Measurements from ENCODE around the gene RBM15B. TPM values are rescaled to one million over a fixed set of nuclear protein-coding genes. Genes with fewer than 3 reads are reported as not detected.
"Not testable (repeated sequence)": the region's sequence is repeated elsewhere in the genome, so short reads cannot be mapped to it uniquely, and the experiment has no call there.

RBM15B gene
- polyA plus RNA-seq, 3 donors, result 7.1 to 10.3 (median 9.1) TPM

- H3K27ac ChIP-seq (ENCODE audit: low read depth in 1 of 2, low read length in 2 of 2), result peak overlapping the region; percentile 13 to 97
- peak in 1 of 3 donors; percentile 2 for DNase-seq
- peaks cover 48% of the 10 kb centered on the region for H3K4me1 Mint-ChIP-seq
- no peaks in the 10 kb centered on the region for H3K9me3 ChIP-seq (replicated peaks in 1 of 2; ENCODE audit: control insufficient read depth in 1 of 2, insufficient read depth in 1 of 2, low read length in 2 of 2)
- no peak overlapping the region for H3K9ac ChIP-seq (ENCODE audit: insufficient read depth, low read length, poor library complexity, severe bottlenecking)
- H3K27ac Mint-ChIP-seq, result peak overlapping the region; percentile 46 to 97 (median 59)
- H3K36me3 ChIP-seq (replicated peaks in 1 of 2; ENCODE audit: control insufficient read depth in 1 of 2, insufficient read depth in 2 of 2, low read length in 2 of 2), result peaks cover 10 to 20% of the 10 kb centered on the region in 2 donors
- peaks cover 64% of the 10 kb centered on the region for H3K79me2 ChIP-seq (ENCODE audit: insufficient read depth, low read length)
- H3K9me3 Mint-ChIP-seq, result no peaks in the 10 kb centered on the region
- H3K4me3 Mint-ChIP-seq, result peak overlapping the region in 1 of 2 donors; percentile 92
- peaks cover 43% of the 10 kb centered on the region for H4K20me1 ChIP-seq (ENCODE audit: insufficient read depth, low read length)
- H2AFZ ChIP-seq (ENCODE audit: insufficient read depth, low read depth, low read length, poor library complexity, severe bottlenecking), result no peak overlapping the region
- peaks cover 44 to 57% of the 10 kb centered on the region in 2 donors for H3K4me1 ChIP-seq (ENCODE audit: control insufficient read depth in 1 of 2, insufficient read depth in 2 of 2, low read length in 2 of 2)
- intact Hi-C loops (cut with micrococcal nuclease), result loop anchor here in 1 of 2 donors (2.0 to 10.0 kb wide), 3 partner anchors 112 to 1148 kb away; partner anchors contain the start of genes CISH, NT5DC2 and UQCC5
- peaks cover 21 to 23% of the 10 kb centered on the region in 2 donors for H3K36me3 Mint-ChIP-seq
- no peaks in the 10 kb centered on the region for H3K27me3 ChIP-seq (ENCODE audit: control insufficient read depth in 2 of 2, insufficient read depth in 2 of 2, low read length in 2 of 2)
- no peak overlapping the region for H3K4me2 ChIP-seq (replicated peaks; ENCODE audit: extremely low read depth, low read length, poor library complexity, severe bottlenecking)
- WGBS (ENCODE audit: insufficient coverage), result 93% methylated on average over 5 of the region's 5 CpGs
- H3K27me3 Mint-ChIP-seq (ENCODE audit: low read depth in 3 of 3), result peaks cover 0 to 3% (median 1%) of the 10 kb centered on the region in 3 donors
- H3K4me3 ChIP-seq (replicated peaks in 1 of 3; ENCODE audit: low read depth in 2 of 3, low read length in 3 of 3), result peak overlapping the region in 1 of 3 experiments; percentile 99
- TF ChIP-seq, protein P1, sequence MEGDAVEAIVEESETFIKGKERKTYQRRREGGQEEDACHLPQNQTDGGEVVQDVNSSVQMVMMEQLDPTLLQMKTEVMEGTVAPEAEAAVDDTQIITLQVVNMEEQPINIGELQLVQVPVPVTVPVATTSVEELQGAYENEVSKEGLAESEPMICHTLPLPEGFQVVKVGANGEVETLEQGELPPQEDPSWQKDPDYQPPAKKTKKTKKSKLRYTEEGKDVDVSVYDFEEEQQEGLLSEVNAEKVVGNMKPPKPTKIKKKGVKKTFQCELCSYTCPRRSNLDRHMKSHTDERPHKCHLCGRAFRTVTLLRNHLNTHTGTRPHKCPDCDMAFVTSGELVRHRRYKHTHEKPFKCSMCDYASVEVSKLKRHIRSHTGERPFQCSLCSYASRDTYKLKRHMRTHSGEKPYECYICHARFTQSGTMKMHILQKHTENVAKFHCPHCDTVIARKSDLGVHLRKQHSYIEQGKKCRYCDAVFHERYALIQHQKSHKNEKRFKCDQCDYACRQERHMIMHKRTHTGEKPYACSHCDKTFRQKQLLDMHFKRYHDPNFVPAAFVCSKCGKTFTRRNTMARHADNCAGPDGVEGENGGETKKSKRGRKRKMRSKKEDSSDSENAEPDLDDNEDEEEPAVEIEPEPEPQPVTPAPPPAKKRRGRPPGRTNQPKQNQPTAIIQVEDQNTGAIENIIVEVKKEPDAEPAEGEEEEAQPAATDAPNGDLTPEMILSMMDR (IDR thresholded peaks at IDR 0.05), result no peak
These were observed 4.2 kb upstream of the RBM15B start for GRCh38 chr3:51386852-51387229.

DNA sequence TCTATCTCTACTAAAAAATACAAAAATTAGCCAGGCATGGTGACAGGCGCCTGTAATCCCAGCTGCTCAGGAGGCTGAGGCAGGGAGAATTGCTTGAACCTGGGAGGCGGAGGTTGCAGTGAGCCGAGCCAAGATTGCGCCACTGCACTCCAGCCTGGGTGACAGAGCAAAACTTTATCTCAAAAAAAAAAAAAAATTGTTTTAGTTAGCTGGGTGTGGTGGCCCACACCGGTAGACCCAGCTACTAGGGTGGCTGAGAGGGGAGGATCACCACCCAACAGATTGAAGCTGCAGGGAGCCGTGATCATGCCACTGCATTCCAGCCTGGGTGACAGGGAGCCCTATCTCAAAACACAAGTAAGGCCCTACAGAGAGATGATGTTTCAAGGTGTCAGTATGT is 3.8 kb upstream of the RBM15B start:
- H3K27me3 ChIP-seq (ENCODE audit: control insufficient read depth in 2 of 2, insufficient read depth in 2 of 2, low read length in 2 of 2); H3K9me3 Mint-ChIP-seq; H3K4me3 Mint-ChIP-seq; H3K27me3 Mint-ChIP-seq (ENCODE audit: low read depth in 3 of 3); H3K9me3 ChIP-seq (replicated peaks in 1 of 2; ENCODE audit: control insufficient read depth in 1 of 2, insufficient read depth in 1 of 2, low read length in 2 of 2); H3K4me2 ChIP-seq (replicated peaks; ENCODE audit: extremely low read depth, low read length, poor library complexity, severe bottlenecking); H2AFZ ChIP-seq (ENCODE audit: insufficient read depth, low read depth, low read length, poor library complexity, severe bottlenecking); H3K4me3 ChIP-seq (replicated peaks in 1 of 3; ENCODE audit: low read depth in 2 of 3, low read length in 3 of 3); H3K9ac ChIP-seq (ENCODE audit: insufficient read depth, low read length, poor library complexity, severe bottlenecking): not testable (repeated sequence)
- DNase-seq, result peak in 1 of 3 donors; percentile 9
- Mint-ChIP-seq H3K4me1 (peaks cover 50% of the 10 kb centered on the region), H3K36me3 (peaks cover 21 to 23% of the 10 kb centered on the region in 2 donors), H3K27ac (peak overlapping the region in 6 of 7 donors; percentile 46 to 97 (median 76))
- H3K36me3 ChIP-seq (replicated peaks in 1 of 2; ENCODE audit: control insufficient read depth in 1 of 2, insufficient read depth in 2 of 2, low read length in 2 of 2), result peaks cover 10 to 20% of the 10 kb centered on the region in 2 donors
- H4K20me1 ChIP-seq (ENCODE audit: insufficient read depth, low read length), result peaks cover 43% of the 10 kb centered on the region
- intact Hi-C loops (cut with micrococcal nuclease), result loop anchor here in 1 of 2 donors (2.0 to 10.0 kb wide), 3 partner anchors 112 to 1148 kb away; partner anchors contain the start of genes CISH, NT5DC2 and UQCC5
- peak overlapping the region; percentile 13 to 97 for H3K27ac ChIP-seq (ENCODE audit: low read depth in 1 of 2, low read length in 2 of 2)
- peaks cover 47 to 61% of the 10 kb centered on the region in 2 donors for H3K4me1 ChIP-seq (ENCODE audit: control insufficient read depth in 1 of 2, insufficient read depth in 2 of 2, low read length in 2 of 2)
- 6% methylated on average over 3 of the region's 6 CpGs for WGBS (ENCODE audit: insufficient coverage)
- H3K79me2 ChIP-seq (ENCODE audit: insufficient read depth, low read length), result peaks cover 68% of the 10 kb centered on the region
